Measurements from ENCODE around the gene C12orf75. TPM values are rescaled to one million over a fixed set of nuclear protein-coding genes. Genes with fewer than 3 reads are reported as not detected.

Gene C12orf75
- total and polyA plus RNA-seq, 8 donors, result 4.9 to 145 (median 43.4) TPM; not detected in 1

- Histone ChIP-seq H3K4me1 (peaks cover 0 to 40% (median 21%) of the 10 kb centered on the region in 4 donors), H3K27me3 (no peaks in the 10 kb centered on the region), H3K27ac (no peak overlapping the region), H3K4me3 (no peak overlapping the region), H3K36me3 (no peaks in the 10 kb centered on the region), H3K9me3 (no peaks in the 10 kb centered on the region)
- 81 to 92% (median 87%) methylated on average over 1 of the region's 1 CpG for WGBS, 5 donors
- no peak for TF ChIP-seq POLR2AphosphoS5 (IDR thresholded peaks at IDR 0.05)
- no peak for DNase-seq
- intact Hi-C loops (cut with DNase I; ENCODE audit: low total_unique reads), result no loop called here
These were observed 2.4 kb downstream of the C12orf75 start for GRCh38 chr12:105332925-105333324.

DNA sequence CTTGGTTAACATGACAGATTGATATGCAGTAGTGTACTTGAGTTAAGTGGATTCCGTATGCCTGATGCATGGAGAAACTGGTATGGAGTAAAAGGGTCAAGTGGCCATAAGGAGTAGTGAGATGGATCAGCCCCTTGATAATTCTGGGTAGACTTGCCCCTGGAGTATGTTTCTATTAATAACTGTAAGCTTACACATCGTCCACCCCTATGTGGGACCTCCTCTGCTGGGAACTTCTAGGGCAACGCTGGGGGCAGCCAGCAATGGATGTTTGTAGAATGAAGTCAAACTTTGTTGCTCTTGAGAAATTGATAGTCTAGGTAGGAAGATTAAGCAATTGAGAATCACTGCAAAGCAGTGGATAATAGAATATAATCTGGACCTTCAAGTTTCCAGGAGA lies 3.5 kb downstream of the C12orf75 start:
- H3K4me3 ChIP-seq, result no peak overlapping the region
- TF ChIP-seq POLR2AphosphoS5 (IDR thresholded peaks at IDR 0.05), result no peak
- no peak for TF ChIP-seq EP300 (IDR thresholded peaks at IDR 0.05)
- no peak for TF ChIP-seq POLR2A (IDR thresholded peaks at IDR 0.05)
- TF ChIP-seq, protein P1, sequence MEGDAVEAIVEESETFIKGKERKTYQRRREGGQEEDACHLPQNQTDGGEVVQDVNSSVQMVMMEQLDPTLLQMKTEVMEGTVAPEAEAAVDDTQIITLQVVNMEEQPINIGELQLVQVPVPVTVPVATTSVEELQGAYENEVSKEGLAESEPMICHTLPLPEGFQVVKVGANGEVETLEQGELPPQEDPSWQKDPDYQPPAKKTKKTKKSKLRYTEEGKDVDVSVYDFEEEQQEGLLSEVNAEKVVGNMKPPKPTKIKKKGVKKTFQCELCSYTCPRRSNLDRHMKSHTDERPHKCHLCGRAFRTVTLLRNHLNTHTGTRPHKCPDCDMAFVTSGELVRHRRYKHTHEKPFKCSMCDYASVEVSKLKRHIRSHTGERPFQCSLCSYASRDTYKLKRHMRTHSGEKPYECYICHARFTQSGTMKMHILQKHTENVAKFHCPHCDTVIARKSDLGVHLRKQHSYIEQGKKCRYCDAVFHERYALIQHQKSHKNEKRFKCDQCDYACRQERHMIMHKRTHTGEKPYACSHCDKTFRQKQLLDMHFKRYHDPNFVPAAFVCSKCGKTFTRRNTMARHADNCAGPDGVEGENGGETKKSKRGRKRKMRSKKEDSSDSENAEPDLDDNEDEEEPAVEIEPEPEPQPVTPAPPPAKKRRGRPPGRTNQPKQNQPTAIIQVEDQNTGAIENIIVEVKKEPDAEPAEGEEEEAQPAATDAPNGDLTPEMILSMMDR (IDR thresholded peaks at IDR 0.05), result no peak
- intact Hi-C loops (cut with DNase I; ENCODE audit: low total_unique reads), result no loop called here
- DNase-seq, result no peak
- H3K27me3 ChIP-seq, result no peaks in the 10 kb centered on the region
- peaks cover 0 to 40% (median 21%) of the 10 kb centered on the region in 4 donors for H3K4me1 ChIP-seq
- H3K27ac ChIP-seq, result no peak overlapping the region
- 60 to 74% (median 66%) methylated on average over 3 of the region's 3 CpGs for WGBS, 5 donors
- no peaks in the 10 kb centered on the region for H3K36me3 ChIP-seq
- no peaks in the 10 kb centered on the region for H3K9me3 ChIP-seq

DNA sequence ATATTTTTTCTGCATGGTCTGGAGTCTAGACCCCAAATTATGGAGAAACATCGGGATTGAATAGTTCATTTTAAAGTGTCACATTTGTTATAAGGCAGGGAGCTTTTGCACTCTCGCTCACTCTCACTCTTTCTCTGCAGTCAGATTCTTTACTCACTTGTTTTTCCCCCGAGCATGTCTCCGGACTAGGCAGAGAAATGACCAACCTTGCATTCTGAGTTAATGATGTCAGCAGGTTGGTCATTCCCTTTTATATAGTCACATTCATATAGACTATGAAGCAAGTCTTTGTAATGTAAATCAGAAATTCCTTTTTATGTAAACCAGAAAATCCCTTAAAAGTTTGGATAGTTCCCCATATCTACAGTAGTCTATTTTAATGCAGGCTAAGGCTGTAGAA lies 4.1 kb downstream of the C12orf75 start:
- intact Hi-C loops (cut with DNase I; ENCODE audit: low total_unique reads), result no loop called here
- DNase-seq, result no peak
- Histone ChIP-seq H3K27ac (no peak overlapping the region), H3K4me1 (peaks cover 0 to 39% (median 21%) of the 10 kb centered on the region in 4 donors), H3K27me3 (no peaks in the 10 kb centered on the region), H3K4me3 (no peak overlapping the region), H3K36me3 (no peaks in the 10 kb centered on the region), H3K9me3 (no peaks in the 10 kb centered on the region)
- WGBS, 5 donors, result 80 to 95% (median 86%) methylated on average over 4 of the region's 4 CpGs
- TF ChIP-seq, protein P1 (IDR thresholded peaks at IDR 0.05), result no peak
- TF ChIP-seq EP300 (IDR thresholded peaks at IDR 0.05), result no peak
- TF ChIP-seq POLR2AphosphoS5 (IDR thresholded peaks at IDR 0.05), result no peak
- TF ChIP-seq POLR2A (IDR thresholded peaks at IDR 0.05), result no peak

- Histone ChIP-seq H3K27ac (no peak overlapping the region), H3K9me3 (peaks cover 0 to 5% (median 3%) of the 10 kb centered on the region in 4 donors), H3K36me3 (no peaks in the 10 kb centered on the region), H3K4me3 (no peak overlapping the region), H3K4me1 (peaks cover 0 to 29% (median 12%) of the 10 kb centered on the region in 4 donors), H3K27me3 (no peaks in the 10 kb centered on the region)
- intact Hi-C loops (cut with DNase I; ENCODE audit: low total_unique reads), result no loop called here
- DNase-seq, result no peak
- 84 to 97% (median 93%) methylated on average over 5 of the region's 5 CpGs for WGBS, 5 donors
- TF ChIP-seq POLR2A (IDR thresholded peaks at IDR 0.05), result no peak
- TF ChIP-seq POLR2AphosphoS5 (IDR thresholded peaks at IDR 0.05), result no peak
- no peak for TF ChIP-seq EP300 (IDR thresholded peaks at IDR 0.05)
- TF ChIP-seq, protein P1 (IDR thresholded peaks at IDR 0.05), result no peak
These were observed 5.4 kb downstream of the C12orf75 start for GRCh38 chr12:105335856-105336255.

DNA sequence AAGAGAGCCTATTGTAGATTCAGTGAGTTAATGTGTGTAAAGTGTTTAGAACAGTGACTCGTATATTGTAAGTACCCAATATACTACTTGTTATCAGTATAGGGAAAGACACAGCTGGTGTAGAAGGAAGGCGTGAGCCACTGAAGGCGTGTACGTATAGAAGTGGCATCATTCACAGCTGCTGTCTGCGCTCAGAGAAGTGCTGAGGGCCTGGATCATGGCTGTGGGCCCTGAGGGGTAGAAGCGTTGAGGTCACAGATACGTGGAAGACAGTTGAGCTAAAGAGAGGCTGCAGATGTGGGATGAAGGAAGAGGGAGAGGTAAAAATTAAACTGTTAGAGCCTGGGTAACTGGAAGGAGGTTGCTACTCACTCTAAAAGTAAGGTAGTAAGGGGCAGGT lies 5.9 kb downstream of the C12orf75 start:
- intact Hi-C loops (cut with DNase I; ENCODE audit: low total_unique reads), result no loop called here
- peaks cover 0 to 9% (median 4%) of the 10 kb centered on the region in 4 donors for H3K9me3 ChIP-seq
- DNase-seq, result no peak
- H3K4me3 ChIP-seq, result no peak overlapping the region
- peaks cover 0 to 24% (median 9%) of the 10 kb centered on the region in 4 donors for H3K4me1 ChIP-seq
- TF ChIP-seq EP300 (IDR thresholded peaks at IDR 0.05) (no peak), POLR2AphosphoS5 (IDR thresholded peaks at IDR 0.05) (no peak)
- WGBS, 5 donors, result 90 to 94% (median 92%) methylated on average over 7 of the region's 7 CpGs
- H3K27me3 ChIP-seq, result no peaks in the 10 kb centered on the region
- no peaks in the 10 kb centered on the region for H3K36me3 ChIP-seq
- no peak overlapping the region for H3K27ac ChIP-seq
